ENCODE measurements around the gene CDK5RAP2. TPM values are rescaled to one million over a fixed set of nuclear protein-coding genes. Genes with fewer than 3 reads are reported as not detected.

CDK5RAP2 gene
- total RNA-seq, 3 donors from 2014 or later (not counting 1 experiment from before 2014, with no cell fraction given): 81.5 to 95.7 (median 82.4) TPM

DNA sequence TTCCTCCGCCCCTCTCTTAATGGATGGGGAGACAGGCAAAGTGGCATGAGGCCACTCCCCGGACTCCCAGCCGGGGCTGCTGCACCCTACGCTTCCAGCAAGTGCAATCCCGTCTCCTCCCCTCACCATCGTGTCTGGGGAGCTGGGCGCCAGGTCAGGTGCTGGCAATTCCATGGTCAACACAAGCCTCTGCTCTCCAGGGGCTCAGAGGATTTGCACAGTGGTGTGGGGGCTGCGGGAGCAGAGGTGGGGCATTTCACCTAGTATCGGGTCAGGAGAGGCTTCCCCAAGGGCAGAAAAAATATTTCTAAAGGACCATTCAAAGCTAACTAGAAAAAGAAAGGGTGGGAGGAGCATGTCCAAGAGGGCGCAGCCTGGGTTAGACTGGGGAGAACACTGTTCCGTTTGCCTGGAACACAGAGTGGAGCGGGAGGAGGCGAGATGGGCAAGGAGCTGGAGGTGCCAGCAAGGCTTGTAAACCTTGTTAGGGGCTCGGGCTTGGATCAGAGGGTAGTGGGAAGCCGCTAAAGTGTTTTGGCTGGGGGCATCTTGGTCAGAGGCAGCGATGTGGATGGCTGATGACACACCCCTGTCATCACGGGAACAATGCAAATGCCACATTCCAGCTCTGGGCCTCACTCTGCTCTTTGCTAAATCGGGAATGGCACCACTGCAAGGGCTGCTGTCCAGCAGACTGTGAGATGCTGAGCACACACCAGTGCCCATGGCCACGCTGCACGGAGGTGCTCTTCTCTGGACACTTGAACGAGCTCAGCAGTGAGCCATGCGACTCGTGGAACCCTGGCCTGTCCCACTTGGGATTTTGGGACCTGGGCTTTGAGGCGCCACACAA is 191.7 kb downstream of the CDK5RAP2 start:
- no peak overlapping the region for H3K27ac Mint-ChIP-seq
- intact Hi-C loops (cut with micrococcal nuclease): no loop called here
- H3K27me3 ChIP-seq (ENCODE audit: control insufficient read depth, insufficient read depth, low read length): no peaks in the 10 kb centered on the region
- no peak for TF ChIP-seq CTCF (IDR thresholded peaks at IDR 0.05)
- H3K9me3 ChIP-seq (ENCODE audit: control insufficient read depth, insufficient read depth, low read length): no peaks in the 10 kb centered on the region
- peaks cover 41% of the 10 kb centered on the region for H3K36me3 ChIP-seq (ENCODE audit: control insufficient read depth, insufficient read depth, low read length)
- WGBS (ENCODE audit: insufficient coverage): 97% methylated on average over 24 of the region's 24 CpGs
- peaks cover 4% of the 10 kb centered on the region for H3K4me1 ChIP-seq (ENCODE audit: control insufficient read depth, insufficient read depth, low read length)
- DNase-seq: no peak
- no peak for ATAC-seq
- H3K9me3 Mint-ChIP-seq: no peaks in the 10 kb centered on the region
- no peak overlapping the region for H3K27ac ChIP-seq (ENCODE audit: low read length)
- no peaks in the 10 kb centered on the region for H3K27me3 Mint-ChIP-seq (ENCODE audit: low read depth in 2 of 2)
- peaks cover 0 to 10% of the 10 kb centered on the region in 2 donors for H3K4me1 Mint-ChIP-seq
- H3K4me3 ChIP-seq (ENCODE audit: low read length): no peak overlapping the region
- H3K4me3 Mint-ChIP-seq: no peak overlapping the region
- H3K36me3 Mint-ChIP-seq: peaks cover 6% of the 10 kb centered on the region

- no peak for ATAC-seq
- intact Hi-C loops (cut with micrococcal nuclease): no loop called here
Measured at GRCh38 chr9:120387257-120388002, 192.5 kb downstream of the CDK5RAP2 start.

DNA sequence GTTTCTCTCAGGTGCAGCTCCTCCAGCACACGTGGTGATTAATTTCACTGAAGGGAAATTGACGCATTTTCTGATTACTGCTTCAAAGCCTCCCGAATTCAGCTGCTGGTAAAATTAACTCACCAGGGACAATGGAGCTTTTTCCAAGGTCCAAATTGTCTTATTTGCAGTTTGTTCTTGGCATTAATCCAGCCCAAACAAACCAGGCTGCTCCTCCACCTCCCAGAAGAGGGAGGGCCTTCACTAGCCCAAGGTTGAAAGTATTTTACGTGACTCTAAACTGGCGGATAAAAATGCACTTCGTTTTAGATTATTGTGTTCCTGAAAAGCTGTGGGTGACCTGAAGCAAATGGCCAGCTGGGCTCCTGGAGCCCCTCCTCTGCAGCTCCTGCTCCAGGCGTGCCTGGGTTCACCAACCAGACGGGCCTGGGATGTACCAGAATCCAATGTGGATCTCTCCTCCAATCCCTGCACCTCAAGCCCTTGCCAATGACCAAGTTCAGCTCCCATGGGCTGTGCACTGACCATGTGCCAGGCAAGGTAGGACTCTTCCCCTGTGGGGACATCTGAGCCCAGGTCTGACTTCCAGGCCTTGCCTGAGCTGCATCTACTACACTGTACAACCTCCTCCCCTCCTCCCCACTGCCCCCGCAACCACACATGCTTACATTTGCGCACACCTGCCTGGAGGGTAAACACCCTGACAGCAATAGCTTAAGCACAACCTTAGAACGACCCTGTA is 193.4 kb downstream of the CDK5RAP2 start:
- no peaks in the 10 kb centered on the region for H3K9me3 Mint-ChIP-seq
- peak in 1 of 3 donors; percentile 11 for ATAC-seq
- no peaks in the 10 kb centered on the region for H3K9me3 ChIP-seq (ENCODE audit: control insufficient read depth, insufficient read depth, low read length)
- no peaks in the 10 kb centered on the region for H3K27me3 Mint-ChIP-seq (ENCODE audit: low read depth in 2 of 2)
- no peak overlapping the region for H3K27ac Mint-ChIP-seq
- H3K27me3 ChIP-seq (ENCODE audit: control insufficient read depth, insufficient read depth, low read length): no peaks in the 10 kb centered on the region
- H3K4me1 ChIP-seq (ENCODE audit: control insufficient read depth, insufficient read depth, low read length): peaks cover 3% of the 10 kb centered on the region
- intact Hi-C loops (cut with micrococcal nuclease): no loop called here
- no peaks in the 10 kb centered on the region for H3K36me3 Mint-ChIP-seq
- H3K4me3 Mint-ChIP-seq: no peak overlapping the region
- H3K27ac ChIP-seq (ENCODE audit: low read length): no peak overlapping the region
- H3K4me1 Mint-ChIP-seq: peaks cover 0 to 5% of the 10 kb centered on the region in 2 donors
- no peak for TF ChIP-seq CTCF (IDR thresholded peaks at IDR 0.05)
- WGBS (ENCODE audit: insufficient coverage): 93% methylated on average over 11 of the region's 11 CpGs
- H3K36me3 ChIP-seq (ENCODE audit: control insufficient read depth, insufficient read depth, low read length): peaks cover 25% of the 10 kb centered on the region
- no peak for DNase-seq
- no peak overlapping the region for H3K4me3 ChIP-seq (ENCODE audit: low read length)

More at GRCh38 chr9:120387257-120388002, 192.5 kb downstream of the CDK5RAP2 start:
- Histone ChIP-seq H3K27me3 (ENCODE audit: control insufficient read depth, insufficient read depth, low read length) (no peaks in the 10 kb centered on the region), H3K9me3 (ENCODE audit: control insufficient read depth, insufficient read depth, low read length) (no peaks in the 10 kb centered on the region), H3K27ac (ENCODE audit: low read length) (no peak overlapping the region), H3K36me3 (ENCODE audit: control insufficient read depth, insufficient read depth, low read length) (peaks cover 33% of the 10 kb centered on the region), H3K4me1 (ENCODE audit: control insufficient read depth, insufficient read depth, low read length) (peaks cover 3% of the 10 kb centered on the region), H3K4me3 (ENCODE audit: low read length) (no peak overlapping the region)
- no peak overlapping the region for H3K4me3 Mint-ChIP-seq
- WGBS (ENCODE audit: insufficient coverage): 83% methylated on average over 14 of the region's 14 CpGs
- no peak overlapping the region for H3K27ac Mint-ChIP-seq
- no peak for TF ChIP-seq CTCF (IDR thresholded peaks at IDR 0.05)
- no peaks in the 10 kb centered on the region for H3K27me3 Mint-ChIP-seq (ENCODE audit: low read depth in 2 of 2)
- H3K36me3 Mint-ChIP-seq: peaks cover under 1% of the 10 kb centered on the region
- H3K9me3 Mint-ChIP-seq: no peaks in the 10 kb centered on the region
- H3K4me1 Mint-ChIP-seq: peaks cover 0 to 2% of the 10 kb centered on the region in 2 donors
- DNase-seq: no peak
